HG02763 (cell line): ENCODE measurements around the gene DENND2A.
"Not testable (repeated sequence)": the region's sequence is repeated elsewhere in the genome, so short reads cannot be mapped to it uniquely, and the experiment has no call there.

ENCODE experiments used
- ATAC-seq: cut with Tn5 transposase; IDR thresholded peaks from one replicate; pipeline ENCODE4 v1.9.1; 2021; ENCODE audit warnings: mild to moderate bottlenecking, moderate library complexity; ENCODE audit not compliant: unreplicated experiment

Gene DENND2A

DNA sequence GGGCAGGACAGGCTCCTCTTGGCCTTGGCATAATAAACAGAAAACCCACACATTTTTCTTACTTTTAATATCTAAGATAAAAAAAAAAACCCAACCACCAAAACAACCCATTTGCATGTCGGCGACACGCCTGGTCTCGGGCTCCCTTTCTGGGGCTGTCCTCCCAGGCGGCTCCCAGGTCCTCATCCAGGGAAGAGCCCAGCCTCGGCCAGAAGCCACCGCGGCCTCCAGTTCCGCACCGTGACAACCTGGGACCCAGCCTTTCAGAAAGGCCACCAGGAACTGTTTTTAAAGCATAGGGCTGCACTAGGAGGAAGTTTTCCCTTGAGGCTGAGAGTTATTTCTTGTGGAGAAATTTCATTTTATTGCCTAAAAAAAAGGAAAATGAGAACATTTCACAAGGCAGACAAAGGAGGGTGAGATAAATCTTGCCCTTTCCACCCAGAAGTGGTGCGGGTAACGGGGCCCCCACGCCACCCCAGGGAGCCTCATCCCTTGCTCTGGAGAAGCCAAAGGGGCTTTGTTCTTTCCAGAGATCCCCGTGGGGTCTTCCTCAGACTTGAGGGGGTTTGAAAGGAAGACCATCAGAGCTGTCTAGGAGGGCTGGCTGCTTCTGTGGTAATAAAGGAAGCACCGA is 122.1 kb downstream of the DENND2A start:
- no peak for ATAC-seq

DNA sequence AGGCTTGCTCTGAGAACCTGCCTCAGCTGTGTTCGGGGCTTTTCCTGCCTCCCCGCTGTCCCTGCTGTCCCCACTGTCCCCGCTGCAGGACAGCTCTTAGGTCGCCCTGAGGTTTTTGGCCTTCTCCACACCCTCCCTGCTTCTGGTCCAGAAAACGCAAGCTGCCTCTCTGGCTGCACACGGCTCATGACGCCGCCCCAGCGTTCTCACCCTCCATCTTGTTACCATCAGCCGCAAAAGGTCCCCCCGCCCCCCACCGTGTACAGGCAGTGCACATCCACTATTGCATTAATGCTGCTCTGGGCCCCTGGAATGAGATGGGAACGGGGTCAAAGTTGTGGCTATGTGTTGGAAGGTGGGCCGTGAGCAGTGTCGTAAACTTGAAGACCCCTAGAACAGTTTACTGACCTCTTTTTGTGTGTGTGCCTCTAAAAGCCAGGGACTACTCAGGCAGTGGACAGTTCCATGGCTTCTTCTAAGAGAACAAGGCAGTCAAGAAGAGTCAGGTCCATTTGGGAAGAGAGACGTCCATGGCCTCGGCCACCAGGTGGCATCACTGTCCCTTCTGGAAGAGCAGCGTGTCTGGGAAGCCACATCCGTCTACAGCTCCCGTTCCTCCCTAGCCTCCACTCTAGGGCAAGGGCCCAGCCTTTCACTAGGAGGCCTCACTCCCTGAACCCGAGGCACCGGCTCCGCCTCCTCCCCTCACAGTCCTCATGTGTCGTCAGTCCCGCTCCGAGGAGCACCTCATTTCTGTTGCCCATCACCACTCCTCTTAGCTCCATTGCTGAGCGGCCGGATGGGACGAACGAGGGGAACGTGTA is 122.9 kb downstream of the DENND2A start:
- ATAC-seq: no peak

DNA sequence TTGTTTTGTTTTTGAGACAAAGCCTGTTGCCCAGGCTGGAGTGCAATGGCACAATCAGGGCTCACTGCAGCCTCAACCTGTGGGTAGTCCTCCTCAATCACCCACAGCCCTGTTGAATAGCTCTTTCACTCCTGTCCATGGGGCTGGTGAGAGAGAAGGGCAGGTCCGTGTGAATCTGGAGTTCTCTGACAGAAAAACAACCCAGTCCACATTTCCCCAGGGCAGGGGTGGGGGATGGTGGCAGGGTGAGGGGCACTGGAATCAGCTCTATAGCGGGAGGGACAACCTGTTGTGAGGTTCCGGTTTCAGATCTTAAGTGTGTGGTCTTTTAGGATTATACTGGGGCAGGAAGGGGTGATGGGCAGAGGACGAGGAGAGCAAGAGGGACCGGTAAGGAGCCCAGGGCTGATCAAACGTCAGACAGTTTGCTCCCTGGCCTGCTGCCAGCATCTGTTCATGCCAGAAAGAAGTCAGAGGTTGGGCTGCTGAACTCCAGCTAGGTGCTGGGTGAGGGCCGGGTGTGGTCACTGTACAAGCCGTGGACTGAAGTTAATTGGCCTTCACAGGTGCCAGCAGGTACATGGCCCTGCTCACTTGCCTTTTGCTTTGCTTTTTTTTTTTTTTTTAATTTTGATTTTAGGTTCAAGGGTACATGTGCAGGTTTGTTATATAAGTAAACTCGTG is 128.2 kb downstream of the DENND2A start:
- ATAC-seq: no peak

DNA sequence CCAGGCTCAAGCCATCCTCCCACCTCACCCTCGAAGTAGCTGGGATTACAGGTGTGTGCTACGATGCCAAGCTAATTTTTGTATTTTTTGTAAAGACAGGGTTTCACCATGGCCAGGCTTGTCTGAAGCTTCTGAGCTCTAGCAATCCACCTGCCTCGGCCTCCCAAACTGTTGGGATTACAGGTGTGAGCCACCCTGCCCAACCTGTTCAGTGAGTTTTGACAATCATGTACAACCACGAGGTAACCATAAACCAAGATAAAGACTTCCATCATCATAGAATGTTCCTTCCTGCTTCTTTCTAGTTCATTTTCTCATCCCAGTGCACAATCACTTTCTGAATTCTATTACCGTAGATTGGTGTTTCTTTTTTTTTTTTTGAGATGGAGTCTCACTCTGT is 130.8 kb downstream of the DENND2A start:
- ATAC-seq: no peak

DNA sequence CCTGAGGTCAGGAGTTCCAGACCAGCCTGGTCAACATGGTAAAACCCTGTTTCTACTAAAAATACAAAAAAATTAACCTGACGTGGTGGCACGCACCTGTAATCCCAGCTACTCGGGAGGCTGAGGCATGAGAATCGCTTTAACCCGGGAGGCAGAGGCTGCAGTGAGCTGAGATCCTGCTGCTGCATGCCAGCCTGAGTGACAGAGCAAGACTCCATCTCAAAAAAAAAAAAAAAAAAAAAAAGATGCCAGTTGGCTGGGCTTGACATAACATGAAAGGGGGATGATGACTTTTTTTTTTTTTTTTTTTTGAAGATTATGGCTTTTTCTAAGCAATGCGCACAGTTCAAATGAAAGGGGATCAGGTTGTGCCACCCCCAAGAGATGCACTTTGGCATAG is 133.1 kb downstream of the DENND2A start:
- not testable (repeated sequence) for ATAC-seq

DNA sequence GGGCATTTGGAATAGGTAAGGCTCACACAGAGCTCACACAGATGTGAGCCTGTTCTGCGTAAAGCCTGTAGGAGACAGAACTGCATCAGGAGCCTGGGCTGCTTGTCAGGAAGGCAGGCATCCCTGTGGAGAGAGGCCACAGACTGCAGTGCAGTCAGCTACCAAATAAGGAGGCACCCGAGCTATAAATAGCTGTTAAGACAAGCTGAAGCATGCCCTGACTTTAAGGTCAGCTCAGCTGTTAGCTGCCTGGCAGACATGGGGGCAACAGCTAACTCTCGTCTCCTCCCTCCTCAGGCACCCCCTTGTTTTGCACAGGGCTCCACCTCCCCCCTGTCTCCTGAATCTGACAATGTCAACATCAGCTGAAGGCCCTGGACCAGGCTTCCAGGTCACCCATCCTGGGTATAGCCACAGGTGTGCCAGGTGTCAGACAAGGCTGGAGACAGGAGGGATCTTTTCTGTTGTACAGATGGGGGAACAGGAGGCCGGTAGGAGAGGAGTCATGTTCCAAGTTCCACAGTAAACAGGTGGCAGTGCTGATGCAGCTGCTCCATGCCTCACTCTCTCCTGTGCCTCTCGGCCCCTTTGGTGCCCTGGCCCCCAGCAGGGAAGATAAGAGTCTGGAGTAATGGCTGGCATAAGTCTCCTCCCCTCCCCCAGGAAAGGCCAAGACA is 133.7 kb downstream of the DENND2A start:
- ATAC-seq: no peak

DNA sequence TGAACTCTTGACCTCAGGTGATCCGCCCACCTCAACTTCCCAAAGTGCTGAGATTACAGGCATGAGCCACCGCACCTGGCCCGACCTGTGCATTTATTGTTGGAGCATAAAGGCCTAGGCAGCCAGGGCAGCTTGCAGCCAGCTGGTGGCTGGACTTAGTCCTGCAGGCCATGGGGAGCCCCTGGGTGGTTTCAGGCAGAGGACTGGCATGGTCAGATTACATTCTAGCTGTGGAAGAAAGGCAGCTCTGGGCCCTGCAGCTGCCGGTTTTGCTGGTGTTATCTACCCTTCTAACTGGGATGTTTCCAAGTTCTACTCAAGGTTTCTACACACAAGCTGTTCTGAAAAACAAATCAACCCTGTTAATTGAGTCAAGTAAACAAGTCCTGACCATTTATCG is 138.6 kb downstream of the DENND2A start:
- ATAC-seq: no peak

DNA sequence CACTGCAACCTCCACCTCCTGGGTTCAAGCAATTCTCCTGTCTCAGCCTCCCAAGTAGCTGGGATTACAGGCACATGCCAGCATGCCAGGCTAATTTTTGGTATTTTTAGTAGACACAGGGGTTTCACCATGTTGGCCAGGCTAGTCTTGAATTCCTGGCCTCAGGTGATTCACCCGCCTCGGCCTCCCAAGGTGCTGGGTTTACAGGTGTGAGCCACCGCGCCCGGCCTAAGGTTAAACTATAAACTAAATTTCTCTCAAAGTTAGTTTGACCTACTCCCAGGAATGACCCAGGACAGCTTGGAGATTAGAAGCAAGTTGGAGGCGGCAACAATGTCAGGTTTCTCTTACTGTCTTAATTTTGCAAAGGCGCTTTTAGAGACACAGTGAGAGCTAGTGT is 142.8 kb downstream of the DENND2A start:
- not testable (repeated sequence) for ATAC-seq

DNA sequence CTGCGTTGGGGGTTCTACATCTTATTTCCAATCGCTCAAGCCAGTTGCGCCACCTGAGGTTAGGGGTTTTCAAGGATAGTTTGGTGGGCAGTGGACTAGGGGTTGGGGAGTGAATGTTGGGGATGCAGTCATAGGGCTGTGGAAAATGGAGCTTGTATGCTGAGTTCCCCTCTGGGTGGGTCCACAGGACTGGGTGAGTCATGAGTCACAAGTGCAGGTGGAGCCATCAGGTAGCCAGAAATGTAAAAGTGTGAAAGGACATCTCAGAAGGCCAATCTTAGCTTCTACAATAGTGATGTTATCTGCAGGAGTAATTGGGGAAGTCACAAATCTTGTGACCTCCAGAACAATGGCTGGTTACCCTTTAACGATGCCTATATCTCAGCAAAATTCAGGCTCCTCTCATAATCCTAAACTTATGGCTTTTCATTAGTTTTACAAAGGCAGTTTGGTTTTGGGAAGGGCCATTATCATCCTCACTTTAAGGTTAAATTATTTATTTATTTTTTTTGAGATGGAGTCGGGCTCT is 143.3 kb downstream of the DENND2A start:
- no peak for ATAC-seq

DNA sequence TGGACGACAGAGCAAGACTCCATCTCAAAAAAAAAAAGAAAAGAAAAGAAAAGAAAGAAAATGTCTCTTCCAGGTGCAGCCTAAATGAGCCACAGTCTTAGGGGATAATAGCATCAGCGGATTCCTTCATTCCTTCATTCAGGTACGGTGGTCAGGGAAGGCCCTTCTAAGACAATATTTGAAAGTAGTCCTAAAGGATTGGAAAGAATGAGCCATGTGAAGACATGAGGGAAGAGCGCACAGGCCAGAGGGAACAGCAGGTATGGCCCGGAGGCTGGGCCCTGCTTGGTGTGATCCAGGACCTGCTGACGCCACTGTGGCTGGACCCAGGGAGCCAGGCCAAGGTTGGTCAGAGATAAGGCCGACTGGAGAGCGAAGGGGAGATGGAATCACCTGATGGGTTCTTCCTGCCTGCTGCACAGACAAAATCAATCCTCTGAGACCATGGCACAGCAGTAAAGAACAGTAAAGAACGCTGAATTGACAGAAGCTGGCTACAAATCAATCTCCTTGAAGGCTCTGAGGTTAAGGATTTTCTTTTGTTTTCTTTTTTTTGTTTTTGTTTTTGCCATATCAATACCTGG is 145.0 kb downstream of the DENND2A start:
- ATAC-seq: no peak

DNA sequence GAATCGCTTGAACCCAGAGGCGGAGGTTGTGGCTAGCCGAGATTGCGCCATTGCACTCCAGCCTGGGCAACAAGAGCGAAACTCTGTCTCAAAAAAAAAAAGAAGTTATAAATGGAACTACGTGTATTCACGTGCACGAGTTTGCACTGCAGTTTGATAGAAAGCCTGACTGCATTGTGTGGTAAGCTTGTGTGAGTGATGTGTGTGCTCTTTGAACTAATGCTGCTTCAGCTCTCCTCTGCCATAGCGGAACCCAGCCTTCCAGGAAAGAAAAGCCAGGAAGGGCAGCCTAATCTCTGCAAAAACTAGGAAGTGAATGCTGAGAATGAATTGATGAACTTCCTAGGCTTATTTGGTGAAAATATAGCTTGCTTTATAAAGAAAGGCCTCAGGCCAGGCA is 145.7 kb downstream of the DENND2A start:
- ATAC-seq: no peak

DNA sequence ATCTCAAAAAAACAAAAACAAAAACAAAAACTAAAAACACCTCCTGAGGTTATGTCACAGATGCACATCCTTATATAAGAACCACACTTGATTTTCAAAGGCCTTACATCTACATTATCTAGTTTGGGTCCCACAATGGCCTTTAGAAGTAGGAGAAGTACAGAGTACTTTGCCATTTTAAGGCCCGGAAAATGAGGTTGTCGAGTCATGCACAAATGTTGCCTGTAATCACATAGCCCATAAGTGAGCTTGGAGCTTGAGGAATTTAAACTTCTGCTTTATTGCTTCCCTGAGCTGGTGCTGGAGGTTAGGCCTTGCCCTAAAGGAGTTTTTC is 151.6 kb downstream of the DENND2A start:
- ATAC-seq: no peak

DNA sequence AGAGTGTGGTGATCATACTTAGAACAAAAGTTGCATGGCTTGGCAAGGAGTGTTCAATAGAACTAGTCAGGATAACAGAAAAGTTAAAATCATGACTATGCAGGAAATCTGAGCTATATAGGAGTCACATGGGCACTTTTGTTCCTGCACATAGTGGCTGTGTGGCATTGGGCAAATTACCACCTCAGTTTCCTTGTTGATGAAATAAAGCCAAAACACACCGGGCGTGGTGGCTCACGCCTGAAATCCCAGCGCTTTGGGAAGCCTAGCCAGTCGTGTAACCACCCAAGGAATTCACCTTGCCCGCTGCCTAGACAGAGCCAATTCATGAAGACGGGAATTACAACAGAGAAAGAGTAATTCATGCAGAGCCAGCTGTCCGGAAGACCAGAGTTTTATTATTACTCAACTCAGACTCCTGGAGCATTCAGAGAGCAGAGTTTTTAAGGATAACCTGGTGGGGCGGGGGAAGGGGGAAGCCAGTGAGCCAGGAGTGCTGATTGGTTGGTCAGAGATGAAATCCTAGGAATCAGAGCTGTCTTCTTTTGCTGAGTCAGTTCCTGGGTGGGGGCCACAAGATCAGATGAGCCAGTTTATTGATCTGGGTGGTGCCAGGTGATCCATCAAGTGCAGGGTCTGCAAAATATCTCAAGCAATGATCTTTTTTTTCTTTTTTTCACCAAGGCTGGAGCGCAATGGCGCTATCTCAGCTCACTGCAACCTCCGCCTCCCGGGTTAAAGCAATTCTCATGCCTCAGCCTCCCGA is 154.9 kb downstream of the DENND2A start:
- ATAC-seq: no peak

DNA sequence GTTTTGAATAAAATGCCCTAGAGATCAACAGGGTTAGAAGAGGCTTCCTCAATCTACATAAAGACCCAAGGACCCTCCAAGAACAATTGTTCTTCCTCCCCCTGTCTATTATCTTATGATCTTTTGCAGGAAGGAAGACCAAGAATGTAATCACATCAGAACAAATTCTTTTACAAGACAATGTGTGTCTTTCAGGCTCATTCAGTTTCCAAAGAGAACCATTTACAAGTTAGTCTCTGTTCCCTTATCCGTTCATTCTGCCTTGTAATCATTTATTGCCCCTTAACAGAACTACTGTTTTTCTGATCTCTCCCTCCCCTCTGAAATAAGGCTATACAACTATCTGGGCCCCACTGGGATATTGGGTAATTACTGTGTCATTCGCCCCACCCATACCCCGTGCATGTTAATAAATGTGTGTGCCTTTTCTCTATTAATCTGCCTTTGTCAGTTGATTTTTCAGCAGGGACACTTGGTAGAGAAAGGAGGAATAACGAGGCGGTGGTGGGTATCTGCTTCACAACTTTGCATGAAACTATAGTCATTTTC is 155.6 kb downstream of the DENND2A start:
- ATAC-seq: no peak

DNA sequence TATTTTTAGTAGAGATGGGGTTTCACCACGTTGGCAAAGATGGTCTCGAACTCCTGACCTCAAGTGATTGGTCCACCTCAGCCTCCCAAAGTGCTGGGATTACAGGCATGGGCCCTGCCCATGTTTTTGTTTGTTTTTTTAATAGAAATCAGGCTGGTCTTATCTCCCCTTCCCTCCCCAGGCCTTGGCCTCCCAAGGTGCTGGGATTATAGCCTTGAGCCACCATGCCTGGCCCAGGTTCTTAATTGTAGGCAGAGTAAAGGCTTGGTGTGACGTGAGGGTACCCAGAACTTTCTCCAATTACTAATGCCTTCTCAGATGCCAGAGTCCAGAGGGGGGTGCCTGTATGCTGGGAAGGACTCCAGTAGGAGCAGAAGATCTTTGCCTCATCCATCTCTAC is 156.1 kb downstream of the DENND2A start:
- no peak for ATAC-seq

DNA sequence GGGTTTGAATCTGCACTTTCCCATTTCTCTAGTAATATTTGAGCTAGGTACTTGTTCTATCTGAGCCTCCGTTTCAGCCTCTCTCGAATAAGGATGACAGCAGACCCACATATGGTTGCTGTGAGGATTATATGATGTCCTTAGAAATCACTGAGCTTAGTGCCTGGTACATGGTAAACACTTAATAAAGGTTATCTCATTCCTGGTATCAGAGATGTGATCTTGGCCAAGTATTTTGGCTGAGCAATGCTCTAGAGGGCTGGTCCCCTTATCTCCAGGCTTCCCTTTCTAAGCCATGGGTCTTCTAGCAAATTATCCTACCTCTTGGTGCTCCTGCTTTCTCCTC is 160.9 kb downstream of the DENND2A start:
- ATAC-seq: no peak

DNA sequence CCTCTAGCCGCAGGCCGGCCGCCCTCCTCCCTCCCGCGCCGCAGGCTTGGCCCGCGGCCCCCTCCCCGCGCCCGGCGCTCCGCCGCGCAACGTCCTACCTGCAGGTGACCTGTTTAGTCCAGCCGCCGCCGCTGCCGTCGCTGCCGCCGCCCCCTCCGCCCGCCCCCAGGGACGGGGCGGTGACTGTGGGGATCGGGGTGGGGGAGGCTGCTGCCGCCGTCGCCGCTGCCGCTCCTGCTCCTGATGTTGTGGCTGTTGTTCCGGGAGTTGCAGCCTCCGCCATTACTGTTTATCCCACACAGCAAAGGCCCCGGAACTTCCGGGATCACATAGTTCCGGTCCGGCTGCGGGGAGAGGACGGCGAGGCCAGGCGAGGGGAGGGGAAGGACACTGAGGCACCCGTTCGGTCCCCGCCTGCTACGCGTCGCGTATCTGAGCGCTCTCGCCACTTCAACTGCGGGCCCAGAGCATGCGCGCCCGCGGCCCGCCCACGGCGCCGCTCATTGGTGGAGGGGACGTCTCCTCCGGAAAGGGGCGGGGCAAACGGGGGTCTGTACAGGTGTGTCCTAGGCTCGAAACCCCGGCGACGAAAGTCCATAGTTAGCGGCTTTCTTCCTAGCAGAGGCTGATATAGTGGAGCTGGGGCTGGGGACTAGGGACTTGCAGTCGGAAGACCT is 161.4 kb downstream of the DENND2A start, which contains the start of gene MKRN1:
TSS of gene MKRN1 (minus strand) at position 444 of the 677 bp plus-strand sequence. CDS start at position 283, 161 bp downstream.
- ATAC-seq: peak; percentile 91

DNA sequence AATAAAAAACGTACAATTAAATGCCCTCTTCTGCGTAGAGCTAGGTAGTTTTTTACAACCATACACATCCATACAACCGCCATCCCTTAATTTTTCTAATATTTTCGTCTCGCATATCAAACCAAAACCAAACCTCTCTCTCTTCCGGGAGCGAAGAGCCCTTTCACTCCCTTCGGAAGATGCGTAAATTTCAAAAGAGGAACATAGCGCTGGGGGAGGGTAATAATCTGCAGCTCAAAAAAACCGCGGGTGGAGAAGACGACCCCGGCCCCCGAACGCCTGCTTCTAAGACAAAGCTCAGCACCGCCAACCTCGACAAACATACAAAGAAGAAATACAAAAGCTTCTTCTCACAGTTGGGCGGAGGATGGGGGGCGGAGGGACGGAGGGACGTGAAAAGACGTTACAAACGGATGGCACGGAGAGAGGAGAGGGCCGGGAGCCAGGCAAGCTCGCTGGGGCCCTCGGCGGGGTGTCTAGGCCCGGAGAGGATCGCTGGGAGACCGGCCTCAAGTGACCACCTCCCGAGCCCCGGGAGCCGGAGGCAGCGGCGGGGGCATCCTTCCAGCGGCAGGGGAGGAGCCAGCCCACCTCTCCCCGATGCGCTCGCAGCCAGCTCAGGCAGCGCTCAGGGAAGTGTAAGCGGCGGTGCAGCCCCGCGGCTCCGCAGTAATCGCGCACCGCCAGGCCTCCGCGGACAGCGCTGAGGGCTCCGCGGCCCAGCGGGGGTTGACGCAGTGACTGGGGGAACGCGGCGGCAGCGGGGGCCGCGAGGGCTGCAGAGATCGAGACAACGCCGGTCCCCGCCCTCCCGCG is 162.2 kb downstream of the DENND2A start:
- peak; percentile 14 for ATAC-seq
